ENCODE measurements around the gene MEFV. TPM values are rescaled to one million over a fixed set of nuclear protein-coding genes. Genes with fewer than 3 reads are reported as not detected.
A peak's percentile ranks its signal among the peaks of the same experiment; 100 is the strongest.

MEFV gene
- total and polyA plus RNA-seq, 2 donors (not counting 1 experiment from before 2014, with no cell fraction given) = 0.24 to 0.25 TPM

DNA sequence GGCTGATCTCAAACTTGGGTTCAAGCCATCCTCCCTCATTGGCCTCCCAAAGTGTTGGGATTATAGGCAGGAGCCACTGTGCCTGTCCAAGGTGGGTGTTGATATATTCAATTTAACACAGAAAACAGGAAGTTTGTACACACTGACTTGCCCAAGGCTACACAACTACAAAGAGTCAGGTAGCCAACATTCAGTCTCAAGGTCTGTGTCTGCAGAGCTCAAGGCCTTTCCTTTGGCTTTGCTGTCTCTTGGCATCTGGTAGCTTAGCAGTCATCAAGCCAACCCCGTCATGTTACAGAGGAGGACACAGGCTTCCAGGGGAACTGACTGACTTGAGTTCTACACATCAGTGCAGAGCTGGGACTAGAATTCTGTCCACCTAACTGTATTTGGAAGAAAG, 11.9 kb upstream of the MEFV start:
- Histone ChIP-seq H2AFZ (ENCODE audit: insufficient read depth, low read depth, low read length, poor library complexity, severe bottlenecking) (no peak overlapping the region), H3K4me1 (ENCODE audit: control insufficient read depth in 2 of 2, insufficient read depth in 2 of 2, low read length in 2 of 2) (peaks cover 5 to 12% of the 10 kb centered on the region in 2 donors), H3K4me2 (replicated peaks; ENCODE audit: low read depth, low read length, poor library complexity, severe bottlenecking) (no peak overlapping the region), H3K27me3 (replicated peaks in 1 of 4; ENCODE audit: control extremely low read depth in 1 of 4, control insufficient read depth in 3 of 4, insufficient read depth in 4 of 4, low read length in 3 of 4) (no peaks in the 10 kb centered on the region), H3K27ac (ENCODE audit: low read length in 2 of 2) (no peak overlapping the region), H3K79me2 (ENCODE audit: control insufficient read depth, insufficient read depth, low read length) (peaks cover 22% of the 10 kb centered on the region), H3K36me3 (replicated peaks in 1 of 2; ENCODE audit: control extremely low read depth in 1 of 2, control insufficient read depth in 1 of 2, extremely low read depth in 1 of 2, insufficient read depth in 2 of 2, low read length in 1 of 2) (peaks cover 0 to 17% of the 10 kb centered on the region in 2 experiments), H3K4me3 (ENCODE audit: control extremely low read depth in 1 of 5, extremely low read depth in 1 of 5, insufficient read depth in 1 of 5, low read depth in 2 of 5, low read length in 4 of 5) (no peak overlapping the region), H3K9ac (ENCODE audit: low read length) (no peak overlapping the region), H4K20me1 (ENCODE audit: control insufficient read depth, insufficient read depth, low read length, poor library complexity, severe bottlenecking) (peaks cover 11% of the 10 kb centered on the region), H3K9me3 (ENCODE audit: control extremely low read depth in 1 of 3, control insufficient read depth in 2 of 3, insufficient read depth in 1 of 3, low read length in 2 of 3) (peaks cover 2 to 13% (median 2%) of the 10 kb centered on the region in 3 donors)
- Mint-ChIP-seq H3K4me1 (peaks cover 20% of the 10 kb centered on the region), H3K9me3 (ENCODE audit: insufficient read depth) (no peaks in the 10 kb centered on the region), H3K27ac (no peak overlapping the region), H3K4me3 (no peak overlapping the region), H3K27me3 (no peaks in the 10 kb centered on the region)
- DNase-seq (no peak), ATAC-seq (ENCODE audit: low read depth) (no peak)
- intact Hi-C loops (cut with micrococcal nuclease) = loop anchor here (10.0 kb wide), 2 partner anchors 113 to 1347 kb away; partner anchors contain the start of gene UBALD1
- WGBS (ENCODE audit: insufficient coverage) = 100% methylated on average over 1 of the region's 1 CpG
- CTCF ChIA-PET = no interaction called here
- POLR2A ChIA-PET = interaction anchor here (0.6 kb wide), 2 partner anchors 29 to 52 kb away, joined by 3 to 12 read pairs; no protein-coding TSS in a partner anchor
- no peak for TF ChIP-seq EZH2 (IDR thresholded peaks at IDR 0.05; ENCODE audit: borderline replicate concordance, insufficient read depth, low read depth, low read length, poor library complexity, severe bottlenecking)
- TF ChIP-seq, protein P1, sequence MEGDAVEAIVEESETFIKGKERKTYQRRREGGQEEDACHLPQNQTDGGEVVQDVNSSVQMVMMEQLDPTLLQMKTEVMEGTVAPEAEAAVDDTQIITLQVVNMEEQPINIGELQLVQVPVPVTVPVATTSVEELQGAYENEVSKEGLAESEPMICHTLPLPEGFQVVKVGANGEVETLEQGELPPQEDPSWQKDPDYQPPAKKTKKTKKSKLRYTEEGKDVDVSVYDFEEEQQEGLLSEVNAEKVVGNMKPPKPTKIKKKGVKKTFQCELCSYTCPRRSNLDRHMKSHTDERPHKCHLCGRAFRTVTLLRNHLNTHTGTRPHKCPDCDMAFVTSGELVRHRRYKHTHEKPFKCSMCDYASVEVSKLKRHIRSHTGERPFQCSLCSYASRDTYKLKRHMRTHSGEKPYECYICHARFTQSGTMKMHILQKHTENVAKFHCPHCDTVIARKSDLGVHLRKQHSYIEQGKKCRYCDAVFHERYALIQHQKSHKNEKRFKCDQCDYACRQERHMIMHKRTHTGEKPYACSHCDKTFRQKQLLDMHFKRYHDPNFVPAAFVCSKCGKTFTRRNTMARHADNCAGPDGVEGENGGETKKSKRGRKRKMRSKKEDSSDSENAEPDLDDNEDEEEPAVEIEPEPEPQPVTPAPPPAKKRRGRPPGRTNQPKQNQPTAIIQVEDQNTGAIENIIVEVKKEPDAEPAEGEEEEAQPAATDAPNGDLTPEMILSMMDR (IDR thresholded peaks at IDR 0.05) = no peak

DNA sequence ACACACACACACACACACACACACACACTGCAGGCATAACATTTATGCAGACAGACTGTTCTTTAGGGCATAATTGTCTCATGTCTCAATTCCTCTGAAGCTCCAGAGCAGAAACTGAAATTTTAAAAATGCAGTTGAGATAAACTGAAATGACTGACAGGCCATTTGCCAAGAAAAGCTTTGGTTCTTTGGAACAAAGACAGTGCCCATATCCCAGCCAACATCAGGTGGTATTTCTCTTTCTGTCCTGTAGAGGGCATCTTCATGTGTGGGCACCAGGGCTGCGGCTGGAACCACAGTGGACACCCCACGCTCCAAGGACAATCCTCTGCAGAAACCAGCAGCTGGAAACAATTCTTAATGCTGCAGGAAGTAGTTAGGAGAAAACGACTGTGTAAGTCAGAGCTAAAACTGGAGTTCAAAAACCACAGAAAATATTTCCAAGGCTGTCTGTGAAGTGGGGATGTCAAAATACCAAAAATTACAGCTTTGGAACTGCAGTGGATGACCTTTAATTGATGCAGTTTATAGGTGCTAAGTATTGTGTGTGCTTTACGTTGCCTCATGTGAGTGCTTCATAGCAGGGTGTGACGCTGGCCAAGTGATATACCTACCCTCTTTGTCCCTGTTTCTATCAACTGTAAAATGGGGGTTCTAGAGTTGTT, 10.6 kb upstream of the MEFV start:
- H3K27ac ChIP-seq (ENCODE audit: low read length in 2 of 2) = no peak overlapping the region
- H3K4me3 Mint-ChIP-seq = no peak overlapping the region
- ATAC-seq (ENCODE audit: low read depth) (no peak), DNase-seq (no peak)
- TF ChIP-seq, protein P1 (IDR thresholded peaks at IDR 0.05) = peak; percentile 47
- TF ChIP-seq EZH2 (IDR thresholded peaks at IDR 0.05; ENCODE audit: borderline replicate concordance, insufficient read depth, low read depth, low read length, poor library complexity, severe bottlenecking) = no peak
- no peaks in the 10 kb centered on the region for H3K27me3 Mint-ChIP-seq
- no peaks in the 10 kb centered on the region for H3K27me3 ChIP-seq (replicated peaks in 1 of 4; ENCODE audit: control extremely low read depth in 1 of 4, control insufficient read depth in 3 of 4, insufficient read depth in 4 of 4, low read length in 3 of 4)
- CTCF ChIA-PET = interaction anchor here (0.8 to 3.5 kb wide), 9 partner anchors 10 to 192 kb away, joined by 3 to 17 read pairs (median 3); partner anchors contain the start of gene ZNF263
- peaks cover 9 to 18% of the 10 kb centered on the region in 2 donors for H3K4me1 ChIP-seq (ENCODE audit: control insufficient read depth in 2 of 2, insufficient read depth in 2 of 2, low read length in 2 of 2)
- peaks cover 29% of the 10 kb centered on the region for H3K79me2 ChIP-seq (ENCODE audit: control insufficient read depth, insufficient read depth, low read length)
- no CpG with 5 or more reads among the region's 5 CpGs for WGBS (ENCODE audit: insufficient coverage)
- no peaks in the 10 kb centered on the region for H3K9me3 Mint-ChIP-seq (ENCODE audit: insufficient read depth)
- peaks cover 28% of the 10 kb centered on the region for H3K4me1 Mint-ChIP-seq
- POLR2A ChIA-PET = interaction anchor here (0.6 to 0.8 kb wide), 4 partner anchors 13 to 1098 kb away, joined by 3 to 8 read pairs (median 4); no protein-coding TSS in a partner anchor
- H3K4me3 ChIP-seq (ENCODE audit: control extremely low read depth in 1 of 5, extremely low read depth in 1 of 5, insufficient read depth in 1 of 5, low read depth in 2 of 5, low read length in 4 of 5) = no peak overlapping the region
- intact Hi-C loops (cut with micrococcal nuclease) = loop anchor here (10.0 kb wide), 2 partner anchors 112 to 1348 kb away; partner anchors contain the start of gene UBALD1
- peaks cover 11% of the 10 kb centered on the region for H4K20me1 ChIP-seq (ENCODE audit: control insufficient read depth, insufficient read depth, low read length, poor library complexity, severe bottlenecking)
- H3K27ac Mint-ChIP-seq = no peak overlapping the region
- H3K36me3 ChIP-seq (replicated peaks in 1 of 2; ENCODE audit: control extremely low read depth in 1 of 2, control insufficient read depth in 1 of 2, extremely low read depth in 1 of 2, insufficient read depth in 2 of 2, low read length in 1 of 2) = peaks cover 0 to 17% of the 10 kb centered on the region in 2 experiments
- H3K9ac ChIP-seq (ENCODE audit: low read length) = no peak overlapping the region
- H2AFZ ChIP-seq (ENCODE audit: insufficient read depth, low read depth, low read length, poor library complexity, severe bottlenecking) = no peak overlapping the region
- peaks cover 2 to 16% (median 2%) of the 10 kb centered on the region in 3 donors for H3K9me3 ChIP-seq (ENCODE audit: control extremely low read depth in 1 of 3, control insufficient read depth in 2 of 3, insufficient read depth in 1 of 3, low read length in 2 of 3)
- no peak overlapping the region for H3K4me2 ChIP-seq (replicated peaks; ENCODE audit: low read depth, low read length, poor library complexity, severe bottlenecking)

All from B cell (primary cell).